PFSK-1 (cell line): ENCODE measurements around the gene CUBN.

Experiments used
- FOXP2 ChIP-seq: optimal IDR thresholded peaks from 2 replicates; pipeline ENCODE3; 2011; ENCODE audit warnings: borderline replicate concordance, control low read depth, inconsistent platforms; ENCODE audit not compliant: insufficient read depth; ENCODE audit errors: extremely low read length, extremely low read depth
- POLR2AphosphoS5 ChIP-seq: IDR thresholded peaks from 2 replicates; pipeline ENCODE4 v1.6.1; 2012; ENCODE audit warnings: low read depth, mild to moderate bottlenecking, control low read depth, low read length, moderate library complexity
- SIN3A ChIP-seq: IDR thresholded peaks from 2 replicates; pipeline ENCODE4 v1.6.1; 2012; ENCODE audit warnings: mild to moderate bottlenecking, low read length, moderate library complexity, borderline replicate concordance; ENCODE audit not compliant: insufficient read depth
- TAF1 ChIP-seq: IDR thresholded peaks from 2 replicates; pipeline ENCODE4 v1.6.1; 2012; ENCODE audit warnings: low read length, control low read depth, borderline replicate concordance; ENCODE audit not compliant: insufficient read depth
- TF ChIP-seq, protein P1 (sequence below), 2 experiments: IDR thresholded peaks; 2 replicates each; pipeline versions ENCODE4 v1.6.1 to v1.8.0; 2011 to 2012; ENCODE audit warnings: low read depth in 2 of 2, low read length in 2 of 2, control low read depth in 1 of 2, inconsistent platforms in 1 of 2, mild to moderate bottlenecking in 1 of 2, moderate library complexity in 1 of 2; ENCODE audit not compliant: insufficient read depth in 1 of 2

DNA sequence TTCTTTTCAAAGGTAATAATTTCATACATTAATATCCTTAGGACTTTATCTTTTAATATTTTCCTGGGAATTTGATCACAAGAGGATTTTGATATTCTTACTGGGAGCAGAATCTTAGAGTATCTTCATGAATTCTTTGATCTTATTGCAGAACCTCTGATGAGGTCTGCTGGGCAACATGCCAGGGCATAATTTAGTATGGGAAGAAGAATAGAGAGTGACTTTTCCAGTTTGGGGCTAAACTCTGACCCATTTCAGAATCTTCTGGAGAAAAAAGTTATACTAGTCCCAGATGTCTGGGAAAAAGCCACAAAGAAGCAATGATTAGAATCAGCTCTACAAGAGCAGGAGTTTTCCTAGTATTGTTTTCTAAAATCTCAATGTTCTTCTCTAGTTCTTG lies 284.4 kb downstream of the CUBN start:
- no peak for TF ChIP-seq SIN3A
- TF ChIP-seq POLR2AphosphoS5, result no peak
- TF ChIP-seq, protein P1, sequence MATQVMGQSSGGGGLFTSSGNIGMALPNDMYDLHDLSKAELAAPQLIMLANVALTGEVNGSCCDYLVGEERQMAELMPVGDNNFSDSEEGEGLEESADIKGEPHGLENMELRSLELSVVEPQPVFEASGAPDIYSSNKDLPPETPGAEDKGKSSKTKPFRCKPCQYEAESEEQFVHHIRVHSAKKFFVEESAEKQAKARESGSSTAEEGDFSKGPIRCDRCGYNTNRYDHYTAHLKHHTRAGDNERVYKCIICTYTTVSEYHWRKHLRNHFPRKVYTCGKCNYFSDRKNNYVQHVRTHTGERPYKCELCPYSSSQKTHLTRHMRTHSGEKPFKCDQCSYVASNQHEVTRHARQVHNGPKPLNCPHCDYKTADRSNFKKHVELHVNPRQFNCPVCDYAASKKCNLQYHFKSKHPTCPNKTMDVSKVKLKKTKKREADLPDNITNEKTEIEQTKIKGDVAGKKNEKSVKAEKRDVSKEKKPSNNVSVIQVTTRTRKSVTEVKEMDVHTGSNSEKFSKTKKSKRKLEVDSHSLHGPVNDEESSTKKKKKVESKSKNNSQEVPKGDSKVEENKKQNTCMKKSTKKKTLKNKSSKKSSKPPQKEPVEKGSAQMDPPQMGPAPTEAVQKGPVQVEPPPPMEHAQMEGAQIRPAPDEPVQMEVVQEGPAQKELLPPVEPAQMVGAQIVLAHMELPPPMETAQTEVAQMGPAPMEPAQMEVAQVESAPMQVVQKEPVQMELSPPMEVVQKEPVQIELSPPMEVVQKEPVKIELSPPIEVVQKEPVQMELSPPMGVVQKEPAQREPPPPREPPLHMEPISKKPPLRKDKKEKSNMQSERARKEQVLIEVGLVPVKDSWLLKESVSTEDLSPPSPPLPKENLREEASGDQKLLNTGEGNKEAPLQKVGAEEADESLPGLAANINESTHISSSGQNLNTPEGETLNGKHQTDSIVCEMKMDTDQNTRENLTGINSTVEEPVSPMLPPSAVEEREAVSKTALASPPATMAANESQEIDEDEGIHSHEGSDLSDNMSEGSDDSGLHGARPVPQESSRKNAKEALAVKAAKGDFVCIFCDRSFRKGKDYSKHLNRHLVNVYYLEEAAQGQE (IDR thresholded peaks at IDR 0.05; ENCODE audit: insufficient read depth in 1 of 2, low read depth in 2 of 2, low read length in 2 of 2), result no peak
- no peak for TF ChIP-seq TAF1
- TF ChIP-seq FOXP2, result no peak
